ENCODE data around the gene C1orf210. TPM values are rescaled to one million over a fixed set of nuclear protein-coding genes. Genes with fewer than 3 reads are reported as not detected.

C1orf210 gene
- total and polyA plus RNA-seq, 2 donors (not counting 1 experiment from before 2014, with no cell fraction given) = not detected

GRCh38 chr1:43250351-43250761 is 35.0 kb downstream of the C1orf210 start:
- no peaks in the 10 kb centered on the region for H3K4me1 ChIP-seq (ENCODE audit: control insufficient read depth in 2 of 2, insufficient read depth in 2 of 2, low read length in 2 of 2)
- no peaks in the 10 kb centered on the region for H3K79me2 ChIP-seq (ENCODE audit: control insufficient read depth, insufficient read depth, low read length)
- H3K27me3 Mint-ChIP-seq = no peaks in the 10 kb centered on the region
- TF ChIP-seq CTCF (IDR thresholded peaks at IDR 0.05) (no peak), EZH2 (IDR thresholded peaks at IDR 0.05; ENCODE audit: borderline replicate concordance, insufficient read depth, low read depth, low read length, poor library complexity, severe bottlenecking) (no peak)
- H2AFZ ChIP-seq (ENCODE audit: insufficient read depth, low read depth, low read length, poor library complexity, severe bottlenecking) = no peak overlapping the region
- H3K36me3 ChIP-seq (replicated peaks in 1 of 2; ENCODE audit: control extremely low read depth in 1 of 2, control insufficient read depth in 1 of 2, extremely low read depth in 1 of 2, insufficient read depth in 2 of 2, low read length in 1 of 2) = no peaks in the 10 kb centered on the region
- CTCF ChIA-PET = no interaction called here
- POLR2A ChIA-PET = no interaction called here
- H3K4me3 Mint-ChIP-seq = no peak overlapping the region
- WGBS (ENCODE audit: insufficient coverage) = 87% methylated on average over 3 of the region's 3 CpGs
- H3K27me3 ChIP-seq (replicated peaks in 1 of 4; ENCODE audit: control extremely low read depth in 1 of 4, control insufficient read depth in 3 of 4, insufficient read depth in 4 of 4, low read length in 3 of 4) = peaks cover 0 to 6% (median under 1%) of the 10 kb centered on the region in 4 experiments
- H4K20me1 ChIP-seq (ENCODE audit: control insufficient read depth, insufficient read depth, low read length, poor library complexity, severe bottlenecking) = no peaks in the 10 kb centered on the region
- H3K9ac ChIP-seq (ENCODE audit: low read length) = no peak overlapping the region
- no peak overlapping the region for H3K4me3 ChIP-seq (ENCODE audit: control extremely low read depth in 1 of 5, extremely low read depth in 1 of 5, insufficient read depth in 1 of 5, low read depth in 2 of 5, low read length in 4 of 5)
- peaks cover 5% of the 10 kb centered on the region for H3K9me3 Mint-ChIP-seq (ENCODE audit: insufficient read depth)
- H3K27ac Mint-ChIP-seq = no peak overlapping the region
- no peaks in the 10 kb centered on the region for H3K4me1 Mint-ChIP-seq
- no peak overlapping the region for H3K4me2 ChIP-seq (replicated peaks; ENCODE audit: low read depth, low read length, poor library complexity, severe bottlenecking)
- H3K27ac ChIP-seq (ENCODE audit: low read length in 2 of 2) = no peak overlapping the region
- DNase-seq (no peak), ATAC-seq (ENCODE audit: low read depth) (no peak)
- intact Hi-C loops (cut with micrococcal nuclease) = no loop called here
- H3K9me3 ChIP-seq (ENCODE audit: control extremely low read depth in 1 of 3, control insufficient read depth in 2 of 3, insufficient read depth in 1 of 3, low read length in 2 of 3) = peaks cover 0 to 8% (median 0%) of the 10 kb centered on the region in 3 donors

GRCh38 chr1:43247256-43247921 is 38.0 kb downstream of the C1orf210 start:
- H3K27me3 ChIP-seq (replicated peaks in 1 of 4; ENCODE audit: control extremely low read depth in 1 of 4, control insufficient read depth in 3 of 4, insufficient read depth in 4 of 4, low read length in 3 of 4) = peaks cover 0 to 10% (median 1%) of the 10 kb centered on the region in 4 experiments
- Mint-ChIP-seq H3K27me3 (no peaks in the 10 kb centered on the region), H3K27ac (no peak overlapping the region), H3K4me3 (no peak overlapping the region), H3K9me3 (ENCODE audit: insufficient read depth) (peaks cover 5% of the 10 kb centered on the region), H3K4me1 (no peaks in the 10 kb centered on the region)
- ATAC-seq (ENCODE audit: low read depth) (no peak), DNase-seq (no peak)
- H3K4me3 ChIP-seq (ENCODE audit: control extremely low read depth in 1 of 5, extremely low read depth in 1 of 5, insufficient read depth in 1 of 5, low read depth in 2 of 5, low read length in 4 of 5) = no peak overlapping the region
- no peaks in the 10 kb centered on the region for H3K4me1 ChIP-seq (ENCODE audit: control insufficient read depth in 2 of 2, insufficient read depth in 2 of 2, low read length in 2 of 2)
- peaks cover 0 to 8% (median 0%) of the 10 kb centered on the region in 3 donors for H3K9me3 ChIP-seq (ENCODE audit: control extremely low read depth in 1 of 3, control insufficient read depth in 2 of 3, insufficient read depth in 1 of 3, low read length in 2 of 3)
- no peak overlapping the region for H3K4me2 ChIP-seq (replicated peaks; ENCODE audit: low read depth, low read length, poor library complexity, severe bottlenecking)
- intact Hi-C loops (cut with micrococcal nuclease) = no loop called here
- H3K79me2 ChIP-seq (ENCODE audit: control insufficient read depth, insufficient read depth, low read length) = no peaks in the 10 kb centered on the region
- POLR2A ChIA-PET = no interaction called here
- no peak overlapping the region for H3K9ac ChIP-seq (ENCODE audit: low read length)
- no peak overlapping the region for H2AFZ ChIP-seq (ENCODE audit: insufficient read depth, low read depth, low read length, poor library complexity, severe bottlenecking)
- WGBS (ENCODE audit: insufficient coverage) = 85% methylated on average over 4 of the region's 6 CpGs
- no peaks in the 10 kb centered on the region for H4K20me1 ChIP-seq (ENCODE audit: control insufficient read depth, insufficient read depth, low read length, poor library complexity, severe bottlenecking)
- no peak for TF ChIP-seq CTCF (IDR thresholded peaks at IDR 0.05)
- no peak for TF ChIP-seq EZH2 (IDR thresholded peaks at IDR 0.05; ENCODE audit: borderline replicate concordance, insufficient read depth, low read depth, low read length, poor library complexity, severe bottlenecking)
- no peaks in the 10 kb centered on the region for H3K36me3 ChIP-seq (replicated peaks in 1 of 2; ENCODE audit: control extremely low read depth in 1 of 2, control insufficient read depth in 1 of 2, extremely low read depth in 1 of 2, insufficient read depth in 2 of 2, low read length in 1 of 2)
- no peak overlapping the region for H3K27ac ChIP-seq (ENCODE audit: low read length in 2 of 2)
- CTCF ChIA-PET = no interaction called here
